Ovary (tissue), 9 donors: Measurements from ENCODE around the gene KIAA1328. TPM values are rescaled to one million over a fixed set of nuclear protein-coding genes. Genes with fewer than 3 reads are reported as not detected.

Experiments used
- DNase-seq, 5 donors: peaks; one replicate each; pipeline ENCODE4 v3.0.0-alpha.2; 2019 to 2020
- H3K27ac ChIP-seq, 2 donors: fragments of 200-600 bp; one replicate each; pipeline versions ENCODE4 v1.5.1 to v1.8.0; 2019 to 2022
- H3K27me3 ChIP-seq: fragments of 200-600 bp; one replicate; pipeline ENCODE4 v1.8.0; 2022
- H3K36me3 ChIP-seq: fragments of 200-600 bp; sonication (generic); one replicate; pipeline ENCODE4 v1.5.1; 2019
- H3K4me1 ChIP-seq: one replicate; pipeline ENCODE4 v1.8.1; 2013; ENCODE audit warnings: mild to moderate bottlenecking, moderate library complexity; ENCODE audit not compliant: insufficient read depth
- H3K4me3 ChIP-seq: fragments of 200-600 bp; sonication (generic); one replicate; pipeline ENCODE4 v1.5.1; 2017
- H3K9me3 ChIP-seq, 2 donors: fragments of 200-600 bp in 1 of 2; sonication (generic) in 1 of 2; one replicate each; pipeline versions ENCODE4 v1.5.1 to v1.8.1; 2013 to 2019; ENCODE audit warnings: mild to moderate bottlenecking in 1 of 2, moderate library complexity in 1 of 2
- EP300 ChIP-seq: sonication (generic); formaldehyde crosslinking; IDR thresholded peaks from one replicate; pipeline ENCODE4 v1.6.1; 2017; ENCODE audit warnings: antibody characterized with exemption
- POLR2A ChIP-seq: fragments of 450-650 bp; IDR thresholded peaks from one replicate; pipeline ENCODE4 v1.6.1; 2017; ENCODE audit warnings: antibody characterized with exemption, mild to moderate bottlenecking, moderate library complexity
- WGBS, 3 donors: extraction: QIAGEN DNeasy Blood & Tissue Kit in 1 of 3; methylation state at CpG; one replicate each; pipeline versions ENCODE4 v1.1.5 to v1.1.7; 2013 to 2017; 5-methylcytosine and 5-hydroxymethylcytosine counted together
- intact Hi-C, 4 donors: fragments of 100-400 bp; cut with DNase I; formaldehyde crosslinking; loops; one replicate each; pipeline versions ENCODE4 v1.11.0 to v1.15.1; 2022 to 2023
- polyA plus RNA-seq, 2 donors: library from polyadenylated mRNA; stranded (reverse); fragments of 200-250 nt in 1 of 2; fragments of 350-450 nt in 1 of 2; fragmentation: Illumina TruSeq in 1 of 2; extraction: RNeasy Lipid Tissue Mini Kit (QIAGEN cat#74804) in 1 of 2; gene quantifications; one replicate each; pipeline ENCODE4 v1.2.3, GENCODE V29; 2013 to 2014
- total RNA-seq, 7 donors: library from RNA; depleted of rRNA in 2 of 7; stranded (reverse); fragments of >200 nt in 2 of 7; fragmentation: NEBNext Ultra II Directional in 3 of 7; extraction: Animal tissue kit (Norgen Biotek cat#: 25700) in 3 of 7; gene quantifications; one replicate each; pipeline versions ENCODE4 v1.1.0 to v1.2.4, GENCODE V29; 2016 to 2023
- TF ChIP-seq, protein P1 (sequence below), 3 donors: fragments of 450-650 bp in 2 of 3; fragments of 200-600 bp in 1 of 3; IDR thresholded peaks; one replicate each; pipeline versions ENCODE4 v1.5.1 to v1.8.0; 2016 to 2022; ENCODE audit warnings: antibody characterized with exemption in 3 of 3, mild to moderate bottlenecking in 1 of 3
- donor health status: DM: no; HTN: no; CAD: no; lungs with moderate emphysema.
- donor health status: DM: no; HTN: no; CAD: no.
- donor health status: Bipolar disorder and iron deficiency.
- donor health status: DM: yes; HTN: yes; CAD: no.
- donor health status: DM: no; HTN: no; CAD: no.
- donor health status: DM: yes; HTN: yes; CAD: no.

The KIAA1328 gene
- total and polyA plus RNA-seq, 9 donors, result 6.7 to 38.3 (median 18.7) TPM

DNA sequence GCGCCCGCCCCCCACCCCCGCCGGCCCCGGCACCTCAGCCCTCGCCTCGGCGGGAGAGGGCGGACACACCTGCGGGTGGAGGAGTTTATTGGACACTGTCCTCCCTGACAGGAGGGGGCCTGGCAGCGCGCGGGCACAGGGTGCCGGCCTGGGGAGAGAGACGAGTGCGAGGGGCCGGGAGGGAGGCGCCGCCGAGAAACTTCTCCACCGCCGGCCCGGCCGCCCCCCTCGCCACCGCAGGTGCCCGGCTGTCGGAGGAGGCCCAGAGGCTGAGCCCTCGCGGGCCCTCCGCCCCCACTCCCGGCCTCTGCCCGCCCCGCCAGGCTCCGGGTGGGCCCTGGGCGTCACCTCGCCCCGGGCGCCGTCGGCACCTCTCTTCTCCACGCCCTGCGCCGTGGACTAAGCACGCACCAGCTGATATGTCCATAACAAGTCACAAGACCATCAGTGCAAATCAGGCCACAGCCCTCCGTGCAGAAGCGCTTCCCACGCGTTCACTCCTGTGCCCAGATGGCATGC, 425.4 kb downstream of the KIAA1328 start:
- Histone ChIP-seq H3K27ac (no peak overlapping the region), H3K9me3 (no peaks in the 10 kb centered on the region), H3K4me1 (no peaks in the 10 kb centered on the region), H3K27me3 (no peaks in the 10 kb centered on the region), H3K4me3 (peak overlapping the region; percentile 21), H3K36me3 (no peaks in the 10 kb centered on the region)
- DNase-seq, result peak in 1 of 5 donors; percentile 25
- intact Hi-C loops, result no loop called here
- TF ChIP-seq, protein P1, sequence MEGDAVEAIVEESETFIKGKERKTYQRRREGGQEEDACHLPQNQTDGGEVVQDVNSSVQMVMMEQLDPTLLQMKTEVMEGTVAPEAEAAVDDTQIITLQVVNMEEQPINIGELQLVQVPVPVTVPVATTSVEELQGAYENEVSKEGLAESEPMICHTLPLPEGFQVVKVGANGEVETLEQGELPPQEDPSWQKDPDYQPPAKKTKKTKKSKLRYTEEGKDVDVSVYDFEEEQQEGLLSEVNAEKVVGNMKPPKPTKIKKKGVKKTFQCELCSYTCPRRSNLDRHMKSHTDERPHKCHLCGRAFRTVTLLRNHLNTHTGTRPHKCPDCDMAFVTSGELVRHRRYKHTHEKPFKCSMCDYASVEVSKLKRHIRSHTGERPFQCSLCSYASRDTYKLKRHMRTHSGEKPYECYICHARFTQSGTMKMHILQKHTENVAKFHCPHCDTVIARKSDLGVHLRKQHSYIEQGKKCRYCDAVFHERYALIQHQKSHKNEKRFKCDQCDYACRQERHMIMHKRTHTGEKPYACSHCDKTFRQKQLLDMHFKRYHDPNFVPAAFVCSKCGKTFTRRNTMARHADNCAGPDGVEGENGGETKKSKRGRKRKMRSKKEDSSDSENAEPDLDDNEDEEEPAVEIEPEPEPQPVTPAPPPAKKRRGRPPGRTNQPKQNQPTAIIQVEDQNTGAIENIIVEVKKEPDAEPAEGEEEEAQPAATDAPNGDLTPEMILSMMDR (IDR thresholded peaks at IDR 0.05), result no peak
- TF ChIP-seq EP300, result no peak
- TF ChIP-seq POLR2A, result no peak
- WGBS, 3 donors, result 5 to 9% (median 7%) methylated on average over 36 to 49 of the region's 49 CpGs

DNA sequence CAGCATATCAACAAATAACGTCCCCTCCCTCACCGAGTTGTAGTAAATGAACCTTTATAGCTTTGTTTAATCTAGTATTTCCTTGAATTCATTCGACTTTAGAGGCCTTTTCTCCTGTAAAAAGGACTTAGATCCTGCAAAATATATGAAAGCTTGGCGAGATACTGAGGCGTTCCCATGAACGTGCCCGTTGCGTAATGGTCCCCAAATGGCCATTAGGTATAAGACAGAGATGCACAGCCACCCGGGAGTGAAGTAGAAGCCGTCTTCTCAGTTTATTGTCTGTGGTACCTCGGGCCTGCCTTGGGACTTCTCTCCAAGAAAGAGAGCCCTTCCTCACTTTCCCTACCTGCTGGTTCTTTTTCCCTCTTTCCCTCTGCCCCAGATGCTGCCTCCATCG, 426.0 kb downstream of the KIAA1328 start:
- no peak overlapping the region for H3K27ac ChIP-seq
- H3K9me3 ChIP-seq, result no peaks in the 10 kb centered on the region
- H3K4me3 ChIP-seq, result no peak overlapping the region
- 80 to 84% (median 80%) methylated on average over 12 of the region's 12 CpGs for WGBS, 3 donors
- no peak for DNase-seq
- H3K27me3 ChIP-seq, result no peaks in the 10 kb centered on the region
- H3K36me3 ChIP-seq, result no peaks in the 10 kb centered on the region
- intact Hi-C loops, result no loop called here
- no peaks in the 10 kb centered on the region for H3K4me1 ChIP-seq
- TF ChIP-seq, protein P1 (IDR thresholded peaks at IDR 0.05), result no peak

DNA sequence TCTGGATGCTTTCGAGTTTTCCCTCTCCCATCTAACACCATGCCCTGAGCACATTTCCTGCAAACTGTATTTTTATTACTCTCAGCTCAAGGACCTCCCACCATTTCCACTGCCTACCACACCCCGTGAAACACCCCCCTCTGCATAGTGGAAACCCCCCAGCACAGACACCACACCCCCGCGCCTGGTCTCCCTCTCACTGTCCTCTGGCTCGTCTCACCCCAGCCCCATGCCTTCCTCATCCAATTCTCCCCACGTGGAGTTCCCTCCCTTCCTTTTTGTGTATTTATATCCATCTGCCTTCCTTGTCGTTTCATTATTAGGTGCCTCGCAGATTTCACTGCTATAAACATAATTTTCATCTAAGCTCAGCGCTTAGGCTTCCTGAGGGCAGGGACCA, 429.2 kb downstream of the KIAA1328 start:
- Histone ChIP-seq H3K9me3 (no peaks in the 10 kb centered on the region), H3K4me1 (no peaks in the 10 kb centered on the region), H3K27ac (no peak overlapping the region), H3K4me3 (no peak overlapping the region), H3K36me3 (no peaks in the 10 kb centered on the region), H3K27me3 (no peaks in the 10 kb centered on the region)
- TF ChIP-seq EP300 (no peak), POLR2A (no peak)
- TF ChIP-seq, protein P1 (IDR thresholded peaks at IDR 0.05), result no peak
- DNase-seq, result no peak
- WGBS, 3 donors, result 23 to 31% (median 25%) methylated on average over 9 of the region's 9 CpGs
- intact Hi-C loops, result no loop called here

DNA sequence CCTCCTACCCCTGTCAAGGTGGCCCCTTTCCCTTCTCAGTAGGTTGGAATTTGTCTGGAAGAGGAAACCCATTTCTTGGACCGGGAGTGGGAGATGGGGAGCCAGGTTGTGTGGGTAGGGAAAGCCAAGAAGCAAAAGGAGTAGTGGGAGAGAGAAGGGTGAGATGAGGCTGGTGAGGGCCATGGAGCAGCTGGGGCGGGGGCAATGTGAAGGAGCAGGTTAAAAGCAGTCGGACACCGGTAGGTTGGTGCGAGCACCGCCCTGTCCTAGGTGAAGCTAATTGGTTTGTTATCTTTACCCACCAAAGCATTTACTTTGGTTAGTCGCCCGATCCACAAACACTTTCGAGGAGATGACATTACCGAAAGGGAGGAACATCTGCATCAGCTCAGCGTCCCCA, 429.9 kb downstream of the KIAA1328 start:
- no peaks in the 10 kb centered on the region for H3K9me3 ChIP-seq
- intact Hi-C loops, result no loop called here
- H3K27ac ChIP-seq, result no peak overlapping the region
- no peaks in the 10 kb centered on the region for H3K27me3 ChIP-seq
- no peaks in the 10 kb centered on the region for H3K36me3 ChIP-seq
- 82 to 88% (median 82%) methylated on average over 11 of the region's 11 CpGs for WGBS, 3 donors
- H3K4me1 ChIP-seq, result no peaks in the 10 kb centered on the region
- no peak for DNase-seq
- no peak for TF ChIP-seq EP300
- TF ChIP-seq, protein P1 (IDR thresholded peaks at IDR 0.05), result no peak
- H3K4me3 ChIP-seq, result no peak overlapping the region
